ENCODE measurements around the gene AFAP1L2. TPM values are rescaled to one million over a fixed set of nuclear protein-coding genes. Genes with fewer than 3 reads are reported as not detected.
A peak's percentile ranks its signal among the peaks of the same experiment; 100 is the strongest.

Gene AFAP1L2
- total RNA-seq, 1 donor from 2014 or later = 5.7 TPM

- H3K4me1 Mint-ChIP-seq (ENCODE audit: unreplicated experiment) = peaks cover 10% of the 10 kb centered on the region
- no peak overlapping the region for H3K27ac Mint-ChIP-seq (ENCODE audit: unreplicated experiment)
- peaks cover 4% of the 10 kb centered on the region for H3K36me3 Mint-ChIP-seq (ENCODE audit: unreplicated experiment)
- H3K9me3 Mint-ChIP-seq (ENCODE audit: unreplicated experiment) = no peaks in the 10 kb centered on the region
- H3K4me3 Mint-ChIP-seq (ENCODE audit: unreplicated experiment) = no peak overlapping the region
- H3K27me3 Mint-ChIP-seq (ENCODE audit: unreplicated experiment) = no peaks in the 10 kb centered on the region
- DNase-seq (ENCODE audit: extremely low spot score, unreplicated experiment) = no peak
- TF ChIP-seq CTCF (IDR thresholded peaks at IDR 0.05) = peak; percentile 34
These were observed 23.0 kb upstream of the AFAP1L2 start for GRCh38 chr10:114427124-114427852.

GRCh38 chr10:114426476-114426875, 22.2 kb upstream of the AFAP1L2 start:
- H3K4me1 Mint-ChIP-seq (ENCODE audit: unreplicated experiment) = peaks cover 3% of the 10 kb centered on the region
- H3K4me3 Mint-ChIP-seq (ENCODE audit: unreplicated experiment) = no peak overlapping the region
- H3K9me3 Mint-ChIP-seq (ENCODE audit: unreplicated experiment) = no peaks in the 10 kb centered on the region
- no peaks in the 10 kb centered on the region for H3K27me3 Mint-ChIP-seq (ENCODE audit: unreplicated experiment)
- H3K36me3 Mint-ChIP-seq (ENCODE audit: unreplicated experiment) = peaks cover 4% of the 10 kb centered on the region
- DNase-seq (ENCODE audit: extremely low spot score, unreplicated experiment) = no peak
- H3K27ac Mint-ChIP-seq (ENCODE audit: unreplicated experiment) = no peak overlapping the region
- no peak for TF ChIP-seq CTCF (IDR thresholded peaks at IDR 0.05)

- no peak for TF ChIP-seq CTCF (IDR thresholded peaks at IDR 0.05)
These were observed 16.6 kb upstream of the AFAP1L2 start for GRCh38 chr10:114420811-114421485.

GRCh38 chr10:114418109-114418508, 13.8 kb upstream of the AFAP1L2 start:
- DNase-seq (ENCODE audit: extremely low spot score, unreplicated experiment) = no peak
- H3K9me3 Mint-ChIP-seq (ENCODE audit: unreplicated experiment) = no peaks in the 10 kb centered on the region
- peaks cover 11% of the 10 kb centered on the region for H3K4me1 Mint-ChIP-seq (ENCODE audit: unreplicated experiment)
- H3K4me3 Mint-ChIP-seq (ENCODE audit: unreplicated experiment) = no peak overlapping the region
- peaks cover 2% of the 10 kb centered on the region for H3K27me3 Mint-ChIP-seq (ENCODE audit: unreplicated experiment)
- H3K27ac Mint-ChIP-seq (ENCODE audit: unreplicated experiment) = no peak overlapping the region
- TF ChIP-seq CTCF (IDR thresholded peaks at IDR 0.05) = no peak
- H3K36me3 Mint-ChIP-seq (ENCODE audit: unreplicated experiment) = no peaks in the 10 kb centered on the region

More at GRCh38 chr10:114420811-114421485, 16.6 kb upstream of the AFAP1L2 start:
- peaks cover 1% of the 10 kb centered on the region for H3K36me3 Mint-ChIP-seq (ENCODE audit: unreplicated experiment)
- DNase-seq (ENCODE audit: extremely low spot score, unreplicated experiment) = no peak
- no peaks in the 10 kb centered on the region for H3K27me3 Mint-ChIP-seq (ENCODE audit: unreplicated experiment)
- no peak overlapping the region for H3K27ac Mint-ChIP-seq (ENCODE audit: unreplicated experiment)
- peaks cover 5% of the 10 kb centered on the region for H3K4me1 Mint-ChIP-seq (ENCODE audit: unreplicated experiment)
- no peak overlapping the region for H3K4me3 Mint-ChIP-seq (ENCODE audit: unreplicated experiment)
- no peaks in the 10 kb centered on the region for H3K9me3 Mint-ChIP-seq (ENCODE audit: unreplicated experiment)

Data from osteocyte (in vitro differentiated cells).